ENCODE results near the gene HCN2.

The HCN2 gene

DNA sequence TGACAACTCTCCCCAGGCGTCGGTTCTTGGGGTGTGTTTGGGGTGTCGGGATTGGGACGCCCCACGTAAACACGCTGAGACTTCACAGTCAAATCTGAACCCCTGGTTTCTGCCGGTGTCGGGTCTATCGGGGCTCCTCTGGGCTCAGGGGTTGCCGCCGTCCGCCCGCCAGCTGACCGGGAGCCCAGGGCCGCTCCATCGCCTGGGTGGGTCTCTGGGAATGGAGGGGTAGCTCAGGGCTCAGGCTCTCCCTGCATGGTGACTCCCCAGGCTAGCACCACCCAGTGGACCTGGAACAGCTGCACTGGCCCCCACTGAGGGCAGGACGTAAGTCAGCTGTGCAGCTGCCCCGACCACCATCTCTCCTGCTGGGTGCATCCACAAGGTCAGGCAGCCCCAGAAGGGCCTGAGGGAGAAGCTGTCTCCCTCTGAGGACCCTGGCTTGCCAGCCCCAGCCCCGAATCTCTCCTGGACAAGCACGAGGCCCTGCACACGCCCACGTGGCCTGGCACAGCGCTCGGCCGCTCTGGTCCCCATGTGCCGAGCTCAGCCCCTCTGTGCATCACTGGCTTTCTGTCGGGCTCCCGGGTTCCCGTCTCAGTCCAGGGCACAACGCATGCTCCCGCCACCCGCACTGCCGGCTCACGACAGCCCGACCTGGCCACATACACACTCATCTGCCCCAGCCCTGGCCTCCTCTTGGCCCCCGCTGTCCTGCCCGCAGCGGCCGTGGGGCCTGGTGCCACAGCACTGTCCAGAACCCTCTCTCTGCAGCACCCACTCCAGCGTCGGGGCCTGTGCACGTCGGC lies 67.3 kb downstream of the HCN2 start:
- no peak overlapping the region for H2AFZ ChIP-seq (ENCODE audit: low read length)
- H3K36me3 ChIP-seq (replicated peaks in 1 of 2; ENCODE audit: control insufficient read depth in 2 of 2, insufficient read depth in 2 of 2, low read length in 2 of 2) = peaks cover 7 to 49% of the 10 kb centered on the region in 2 donors
- WGBS, 2 donors (ENCODE audit: extremely low coverage in 2 of 2, insufficient read length in 2 of 2, insufficient replicate concordance in 1 of 2) = no CpG with 5 or more reads among the region's 43 CpGs

DNA sequence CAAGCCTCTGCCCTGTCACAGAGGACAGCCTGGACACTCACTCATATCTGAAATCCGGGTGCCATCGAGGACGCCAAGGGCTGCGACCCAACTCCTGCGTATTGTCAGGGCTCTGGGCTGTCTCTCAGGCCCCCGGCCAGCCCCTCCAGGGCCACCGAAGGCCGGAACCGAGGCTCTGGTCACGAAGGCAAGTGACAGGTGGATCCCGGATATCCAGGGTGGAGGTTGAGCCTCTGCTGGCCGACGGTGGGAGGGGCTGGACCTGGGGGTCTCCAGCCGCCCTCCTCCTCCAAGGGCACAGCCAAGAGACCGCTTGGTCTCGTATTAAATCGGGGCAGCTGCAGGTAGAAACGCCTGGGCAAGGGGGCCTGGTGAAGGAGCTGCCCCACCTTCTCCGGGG lies 67.9 kb downstream of the HCN2 start:
- Histone ChIP-seq H4K8ac (ENCODE audit: low read depth, low read length) (no peak overlapping the region), H2BK120ac (ENCODE audit: low read depth, low read length) (peak overlapping the region; percentile 31), H3K4me3 (ENCODE audit: low read length in 2 of 2) (no peak overlapping the region), H3K9me3 (replicated peaks in 1 of 2; ENCODE audit: control insufficient read depth in 2 of 2, insufficient read depth in 1 of 2, low read depth in 1 of 2, low read length in 2 of 2) (no peaks in the 10 kb centered on the region), H3K18ac (ENCODE audit: low read length) (no peak overlapping the region), H3K27me3 (ENCODE audit: control insufficient read depth in 3 of 3, insufficient read depth in 3 of 3, low read depth in 1 of 3, low read length in 3 of 3) (no peaks in the 10 kb centered on the region), H4K91ac (ENCODE audit: low read depth, low read length, poor library complexity) (no peak overlapping the region), H3K27ac (replicated peaks; ENCODE audit: low read length) (no peak overlapping the region), H3K4me2 (ENCODE audit: insufficient read depth, low read length, poor library complexity, severe bottlenecking) (no peak overlapping the region), H3K79me1 (ENCODE audit: low read depth, low read length) (peaks cover 73% of the 10 kb centered on the region), H3K4me1 (ENCODE audit: control insufficient read depth in 2 of 2, insufficient read depth in 1 of 2, low read depth in 1 of 2, low read length in 2 of 2) (peaks cover 9 to 13% of the 10 kb centered on the region in 2 donors), H3K23ac (ENCODE audit: low read depth, low read length, poor library complexity) (peak overlapping the region; percentile 93), H2BK5ac (ENCODE audit: low read length) (peak overlapping the region; percentile 75), H2AFZ (ENCODE audit: low read length) (no peak overlapping the region), H2BK12ac (ENCODE audit: low read length) (no peak overlapping the region), H3K14ac (ENCODE audit: low read length) (peak overlapping the region; percentile 21), H3K4ac (ENCODE audit: low read length) (no peak overlapping the region), H3K9ac (ENCODE audit: low read depth, low read length, poor library complexity) (peak overlapping the region; percentile 44), H2AK5ac (ENCODE audit: low read depth, low read length) (no peak overlapping the region), H3K36me3 (replicated peaks in 1 of 2; ENCODE audit: control insufficient read depth in 2 of 2, insufficient read depth in 2 of 2, low read length in 2 of 2) (peaks cover 4 to 43% of the 10 kb centered on the region in 2 donors), H2BK15ac (ENCODE audit: low read length) (no peak overlapping the region)
- no peak for DNase-seq (ENCODE audit: low spot score)
- WGBS, 2 donors (ENCODE audit: extremely low coverage in 2 of 2, insufficient read length in 2 of 2, insufficient replicate concordance in 1 of 2) = no CpG with 5 or more reads among the region's 19 CpGs

More for the DNA sequence above, 67.3 kb downstream of the HCN2 start:
- H2BK5ac ChIP-seq (ENCODE audit: low read length) = peak overlapping the region; percentile 75
- no peak overlapping the region for H3K4me3 ChIP-seq (ENCODE audit: low read length in 2 of 2)
- no peak overlapping the region for H3K4me2 ChIP-seq (ENCODE audit: insufficient read depth, low read length, poor library complexity, severe bottlenecking)
- H3K27ac ChIP-seq (replicated peaks; ENCODE audit: low read length) = no peak overlapping the region
- H2BK120ac ChIP-seq (ENCODE audit: low read depth, low read length) = peak overlapping the region; percentile 31
- no peaks in the 10 kb centered on the region for H3K9me3 ChIP-seq (replicated peaks in 1 of 2; ENCODE audit: control insufficient read depth in 2 of 2, insufficient read depth in 1 of 2, low read depth in 1 of 2, low read length in 2 of 2)
- H3K27me3 ChIP-seq (ENCODE audit: control insufficient read depth in 3 of 3, insufficient read depth in 3 of 3, low read depth in 1 of 3, low read length in 3 of 3) = no peaks in the 10 kb centered on the region
- peak overlapping the region; percentile 44 for H3K9ac ChIP-seq (ENCODE audit: low read depth, low read length, poor library complexity)
- peak overlapping the region; percentile 93 for H3K23ac ChIP-seq (ENCODE audit: low read depth, low read length, poor library complexity)
- no peak overlapping the region for H2BK15ac ChIP-seq (ENCODE audit: low read length)
- no peak for DNase-seq (ENCODE audit: low spot score)
- no peak overlapping the region for H2AK5ac ChIP-seq (ENCODE audit: low read depth, low read length)
- H3K4ac ChIP-seq (ENCODE audit: low read length) = no peak overlapping the region
- H3K18ac ChIP-seq (ENCODE audit: low read length) = peak overlapping the region; percentile 48
- no peak overlapping the region for H2BK12ac ChIP-seq (ENCODE audit: low read length)
- no peak overlapping the region for H4K91ac ChIP-seq (ENCODE audit: low read depth, low read length, poor library complexity)
- H4K8ac ChIP-seq (ENCODE audit: low read depth, low read length) = peak overlapping the region; percentile 65
- H3K79me1 ChIP-seq (ENCODE audit: low read depth, low read length) = peaks cover 73% of the 10 kb centered on the region
- peak overlapping the region; percentile 21 for H3K14ac ChIP-seq (ENCODE audit: low read length)
- H3K4me1 ChIP-seq (ENCODE audit: control insufficient read depth in 2 of 2, insufficient read depth in 1 of 2, low read depth in 1 of 2, low read length in 2 of 2) = peaks cover 8 to 11% of the 10 kb centered on the region in 2 donors

DNA sequence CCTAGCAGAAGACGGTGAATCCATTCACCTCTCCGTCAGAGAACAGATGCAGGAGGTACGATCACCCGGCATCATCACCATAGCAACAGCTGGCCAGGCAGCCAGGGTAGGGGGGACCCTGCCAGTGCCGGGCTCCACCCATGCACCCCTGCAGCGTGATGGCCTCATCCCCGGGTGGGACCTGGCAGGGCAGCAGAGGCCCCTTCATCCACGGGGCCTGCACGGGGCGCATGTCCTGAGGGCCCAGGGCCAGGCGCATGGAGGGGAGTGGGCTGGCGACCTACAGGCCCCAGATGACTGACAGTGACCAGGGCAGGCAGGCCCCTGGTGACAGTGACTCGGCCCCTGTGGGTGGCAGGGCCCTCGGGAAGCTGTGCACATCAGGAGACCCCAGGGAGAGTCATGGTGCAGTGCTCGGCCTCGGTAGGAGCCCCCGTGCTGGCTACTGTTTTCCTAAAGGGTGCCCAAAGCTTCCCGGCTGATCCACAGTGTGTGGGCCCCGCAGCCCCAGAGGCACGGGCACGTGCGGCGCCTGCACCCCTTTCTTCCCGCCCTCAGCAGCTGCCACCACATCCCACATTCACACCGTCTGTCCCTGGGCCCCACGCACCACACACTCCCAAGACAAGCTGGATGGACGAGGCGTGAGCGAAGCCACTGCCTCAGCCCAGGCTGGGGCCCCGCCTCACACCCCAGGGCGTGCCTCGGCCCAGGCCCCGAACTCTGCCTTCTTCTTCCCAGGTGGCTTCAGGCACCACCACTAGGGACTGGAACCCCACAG lies 68.6 kb downstream of the HCN2 start:
- no peak overlapping the region for H2AFZ ChIP-seq (ENCODE audit: low read length)
- peaks cover 4 to 36% of the 10 kb centered on the region in 2 donors for H3K36me3 ChIP-seq (replicated peaks in 1 of 2; ENCODE audit: control insufficient read depth in 2 of 2, insufficient read depth in 2 of 2, low read length in 2 of 2)
- WGBS, 2 donors (ENCODE audit: extremely low coverage in 2 of 2, insufficient read length in 2 of 2, insufficient replicate concordance in 1 of 2) = no CpG with 5 or more reads among the region's 33 CpGs
- no peak overlapping the region for H2BK15ac ChIP-seq (ENCODE audit: low read length)
- H3K27me3 ChIP-seq (ENCODE audit: control insufficient read depth in 3 of 3, insufficient read depth in 3 of 3, low read depth in 1 of 3, low read length in 3 of 3) = no peaks in the 10 kb centered on the region
- H3K14ac ChIP-seq (ENCODE audit: low read length) = no peak overlapping the region
- H2BK120ac ChIP-seq (ENCODE audit: low read depth, low read length) = no peak overlapping the region
- no peak overlapping the region for H4K8ac ChIP-seq (ENCODE audit: low read depth, low read length)
- H3K27ac ChIP-seq (replicated peaks; ENCODE audit: low read length) = no peak overlapping the region
- peak overlapping the region; percentile 70 for H3K9ac ChIP-seq (ENCODE audit: low read depth, low read length, poor library complexity)
- H3K4me1 ChIP-seq (ENCODE audit: control insufficient read depth in 2 of 2, insufficient read depth in 1 of 2, low read depth in 1 of 2, low read length in 2 of 2) = peaks cover 9 to 13% of the 10 kb centered on the region in 2 donors
- no peak for DNase-seq (ENCODE audit: low spot score)
- no peak overlapping the region for H3K18ac ChIP-seq (ENCODE audit: low read length)
- H4K91ac ChIP-seq (ENCODE audit: low read depth, low read length, poor library complexity) = no peak overlapping the region
- no peak overlapping the region for H2AK5ac ChIP-seq (ENCODE audit: low read depth, low read length)
- no peak overlapping the region for H2BK12ac ChIP-seq (ENCODE audit: low read length)
- H3K4ac ChIP-seq (ENCODE audit: low read length) = no peak overlapping the region
- no peak overlapping the region for H3K4me2 ChIP-seq (ENCODE audit: insufficient read depth, low read length, poor library complexity, severe bottlenecking)
- H3K9me3 ChIP-seq (replicated peaks in 1 of 2; ENCODE audit: control insufficient read depth in 2 of 2, insufficient read depth in 1 of 2, low read depth in 1 of 2, low read length in 2 of 2) = no peaks in the 10 kb centered on the region
- peak overlapping the region; percentile 39 for H2BK5ac ChIP-seq (ENCODE audit: low read length)
- no peak overlapping the region for H3K4me3 ChIP-seq (ENCODE audit: low read length in 2 of 2)
- peak overlapping the region; percentile 43 for H3K23ac ChIP-seq (ENCODE audit: low read depth, low read length, poor library complexity)
- peaks cover 70% of the 10 kb centered on the region for H3K79me1 ChIP-seq (ENCODE audit: low read depth, low read length)
